ENCODE data around the gene PTGS1. TPM values are rescaled to one million over a fixed set of nuclear protein-coding genes. Genes with fewer than 3 reads are reported as not detected.

PTGS1 gene
- total and polyA plus RNA-seq, 9 of the 15 experiments (the other 6 are each of a cell fraction or from before 2014, with no cell fraction given), result 3.4 to 12.9 (median 5.3) TPM

DNA sequence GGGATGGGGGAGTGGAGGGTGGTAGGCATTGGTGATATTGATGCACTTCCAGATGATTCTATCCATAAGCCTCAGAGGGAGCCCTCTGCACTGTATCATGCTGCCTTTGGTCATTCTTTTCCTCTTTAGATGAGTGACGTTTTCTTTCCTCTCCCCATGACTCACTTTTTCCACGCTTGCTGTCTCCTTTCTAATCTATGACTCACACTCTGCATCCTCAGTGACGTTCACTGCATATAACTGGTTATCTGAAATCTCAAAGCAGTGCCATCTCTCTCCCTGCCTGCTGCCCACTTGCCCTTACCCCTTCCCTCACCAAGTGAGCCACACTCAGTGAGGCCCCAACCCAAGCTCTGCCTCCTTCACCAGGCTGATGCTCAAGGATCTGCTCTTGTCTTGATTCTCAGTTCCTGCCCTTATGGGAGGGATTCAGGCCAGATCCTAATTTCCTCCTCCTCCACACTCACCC lies 31.6 kb downstream of the PTGS1 start (continued):
- TF ChIP-seq, protein P1, sequence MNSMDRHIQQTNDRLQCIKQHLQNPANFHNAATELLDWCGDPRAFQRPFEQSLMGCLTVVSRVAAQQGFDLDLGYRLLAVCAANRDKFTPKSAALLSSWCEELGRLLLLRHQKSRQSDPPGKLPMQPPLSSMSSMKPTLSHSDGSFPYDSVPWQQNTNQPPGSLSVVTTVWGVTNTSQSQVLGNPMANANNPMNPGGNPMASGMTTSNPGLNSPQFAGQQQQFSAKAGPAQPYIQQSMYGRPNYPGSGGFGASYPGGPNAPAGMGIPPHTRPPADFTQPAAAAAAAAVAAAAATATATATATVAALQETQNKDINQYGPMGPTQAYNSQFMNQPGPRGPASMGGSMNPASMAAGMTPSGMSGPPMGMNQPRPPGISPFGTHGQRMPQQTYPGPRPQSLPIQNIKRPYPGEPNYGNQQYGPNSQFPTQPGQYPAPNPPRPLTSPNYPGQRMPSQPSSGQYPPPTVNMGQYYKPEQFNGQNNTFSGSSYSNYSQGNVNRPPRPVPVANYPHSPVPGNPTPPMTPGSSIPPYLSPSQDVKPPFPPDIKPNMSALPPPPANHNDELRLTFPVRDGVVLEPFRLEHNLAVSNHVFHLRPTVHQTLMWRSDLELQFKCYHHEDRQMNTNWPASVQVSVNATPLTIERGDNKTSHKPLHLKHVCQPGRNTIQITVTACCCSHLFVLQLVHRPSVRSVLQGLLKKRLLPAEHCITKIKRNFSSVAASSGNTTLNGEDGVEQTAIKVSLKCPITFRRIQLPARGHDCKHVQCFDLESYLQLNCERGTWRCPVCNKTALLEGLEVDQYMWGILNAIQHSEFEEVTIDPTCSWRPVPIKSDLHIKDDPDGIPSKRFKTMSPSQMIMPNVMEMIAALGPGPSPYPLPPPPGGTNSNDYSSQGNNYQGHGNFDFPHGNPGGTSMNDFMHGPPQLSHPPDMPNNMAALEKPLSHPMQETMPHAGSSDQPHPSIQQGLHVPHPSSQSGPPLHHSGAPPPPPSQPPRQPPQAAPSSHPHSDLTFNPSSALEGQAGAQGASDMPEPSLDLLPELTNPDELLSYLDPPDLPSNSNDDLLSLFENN (IDR thresholded peaks at IDR 0.05; ENCODE audit: low read depth in 2 of 2, low read length in 2 of 2), result no peak
- TF ChIP-seq NFXL1 (CRISPR knock-in tag; IDR thresholded peaks at IDR 0.05), result no peak
- TF ChIP-seq, protein P2, sequence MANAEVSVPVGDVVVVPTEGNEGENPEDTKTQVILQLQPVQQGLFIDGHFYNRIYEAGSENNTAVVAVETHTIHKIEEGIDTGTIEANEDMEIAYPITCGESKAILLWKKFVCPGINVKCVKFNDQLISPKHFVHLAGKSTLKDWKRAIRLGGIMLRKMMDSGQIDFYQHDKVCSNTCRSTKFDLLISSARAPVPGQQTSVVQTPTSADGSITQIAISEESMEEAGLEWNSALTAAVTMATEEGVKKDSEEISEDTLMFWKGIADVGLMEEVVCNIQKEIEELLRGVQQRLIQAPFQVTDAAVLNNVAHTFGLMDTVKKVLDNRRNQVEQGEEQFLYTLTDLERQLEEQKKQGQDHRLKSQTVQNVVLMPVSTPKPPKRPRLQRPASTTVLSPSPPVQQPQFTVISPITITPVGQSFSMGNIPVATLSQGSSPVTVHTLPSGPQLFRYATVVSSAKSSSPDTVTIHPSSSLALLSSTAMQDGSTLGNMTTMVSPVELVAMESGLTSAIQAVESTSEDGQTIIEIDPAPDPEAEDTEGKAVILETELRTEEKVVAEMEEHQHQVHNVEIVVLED (CRISPR knock-in tag; IDR thresholded peaks at IDR 0.05), result no peak
- no peak for TF ChIP-seq ZNF699 (CRISPR knock-in tag; IDR thresholded peaks at IDR 0.05; ENCODE audit: insufficient replicate concordance)
- no peak for TF ChIP-seq SIN3B (IDR thresholded peaks at IDR 0.05; ENCODE audit: low read depth)
- no peak for TF ChIP-seq SETDB1 (IDR thresholded peaks at IDR 0.05; ENCODE audit: low read length)
- no peak for TF ChIP-seq GABPB2 (CRISPR knock-in tag; conservative IDR thresholded peaks at IDR 0.05)
- TF ChIP-seq, protein P3, sequence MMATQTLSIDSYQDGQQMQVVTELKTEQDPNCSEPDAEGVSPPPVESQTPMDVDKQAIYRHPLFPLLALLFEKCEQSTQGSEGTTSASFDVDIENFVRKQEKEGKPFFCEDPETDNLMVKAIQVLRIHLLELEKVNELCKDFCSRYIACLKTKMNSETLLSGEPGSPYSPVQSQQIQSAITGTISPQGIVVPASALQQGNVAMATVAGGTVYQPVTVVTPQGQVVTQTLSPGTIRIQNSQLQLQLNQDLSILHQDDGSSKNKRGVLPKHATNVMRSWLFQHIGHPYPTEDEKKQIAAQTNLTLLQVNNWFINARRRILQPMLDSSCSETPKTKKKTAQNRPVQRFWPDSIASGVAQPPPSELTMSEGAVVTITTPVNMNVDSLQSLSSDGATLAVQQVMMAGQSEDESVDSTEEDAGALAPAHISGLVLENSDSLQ (IDR thresholded peaks at IDR 0.05), result peak; percentile 89
- TF ChIP-seq DACH1 (IDR thresholded peaks at IDR 0.05; ENCODE audit: partially characterized antibody), result no peak
- no peak for TF ChIP-seq PCBP2 (IDR thresholded peaks at IDR 0.05; ENCODE audit: low read depth, low read length, poor library complexity, severe bottlenecking)
- TF ChIP-seq SMAD2 (IDR thresholded peaks at IDR 0.05; ENCODE audit: low read depth, low read length), result no peak
- no peak for TF ChIP-seq ZNF184 (CRISPR knock-in tag; IDR thresholded peaks at IDR 0.05)
- TF ChIP-seq, protein P4, sequence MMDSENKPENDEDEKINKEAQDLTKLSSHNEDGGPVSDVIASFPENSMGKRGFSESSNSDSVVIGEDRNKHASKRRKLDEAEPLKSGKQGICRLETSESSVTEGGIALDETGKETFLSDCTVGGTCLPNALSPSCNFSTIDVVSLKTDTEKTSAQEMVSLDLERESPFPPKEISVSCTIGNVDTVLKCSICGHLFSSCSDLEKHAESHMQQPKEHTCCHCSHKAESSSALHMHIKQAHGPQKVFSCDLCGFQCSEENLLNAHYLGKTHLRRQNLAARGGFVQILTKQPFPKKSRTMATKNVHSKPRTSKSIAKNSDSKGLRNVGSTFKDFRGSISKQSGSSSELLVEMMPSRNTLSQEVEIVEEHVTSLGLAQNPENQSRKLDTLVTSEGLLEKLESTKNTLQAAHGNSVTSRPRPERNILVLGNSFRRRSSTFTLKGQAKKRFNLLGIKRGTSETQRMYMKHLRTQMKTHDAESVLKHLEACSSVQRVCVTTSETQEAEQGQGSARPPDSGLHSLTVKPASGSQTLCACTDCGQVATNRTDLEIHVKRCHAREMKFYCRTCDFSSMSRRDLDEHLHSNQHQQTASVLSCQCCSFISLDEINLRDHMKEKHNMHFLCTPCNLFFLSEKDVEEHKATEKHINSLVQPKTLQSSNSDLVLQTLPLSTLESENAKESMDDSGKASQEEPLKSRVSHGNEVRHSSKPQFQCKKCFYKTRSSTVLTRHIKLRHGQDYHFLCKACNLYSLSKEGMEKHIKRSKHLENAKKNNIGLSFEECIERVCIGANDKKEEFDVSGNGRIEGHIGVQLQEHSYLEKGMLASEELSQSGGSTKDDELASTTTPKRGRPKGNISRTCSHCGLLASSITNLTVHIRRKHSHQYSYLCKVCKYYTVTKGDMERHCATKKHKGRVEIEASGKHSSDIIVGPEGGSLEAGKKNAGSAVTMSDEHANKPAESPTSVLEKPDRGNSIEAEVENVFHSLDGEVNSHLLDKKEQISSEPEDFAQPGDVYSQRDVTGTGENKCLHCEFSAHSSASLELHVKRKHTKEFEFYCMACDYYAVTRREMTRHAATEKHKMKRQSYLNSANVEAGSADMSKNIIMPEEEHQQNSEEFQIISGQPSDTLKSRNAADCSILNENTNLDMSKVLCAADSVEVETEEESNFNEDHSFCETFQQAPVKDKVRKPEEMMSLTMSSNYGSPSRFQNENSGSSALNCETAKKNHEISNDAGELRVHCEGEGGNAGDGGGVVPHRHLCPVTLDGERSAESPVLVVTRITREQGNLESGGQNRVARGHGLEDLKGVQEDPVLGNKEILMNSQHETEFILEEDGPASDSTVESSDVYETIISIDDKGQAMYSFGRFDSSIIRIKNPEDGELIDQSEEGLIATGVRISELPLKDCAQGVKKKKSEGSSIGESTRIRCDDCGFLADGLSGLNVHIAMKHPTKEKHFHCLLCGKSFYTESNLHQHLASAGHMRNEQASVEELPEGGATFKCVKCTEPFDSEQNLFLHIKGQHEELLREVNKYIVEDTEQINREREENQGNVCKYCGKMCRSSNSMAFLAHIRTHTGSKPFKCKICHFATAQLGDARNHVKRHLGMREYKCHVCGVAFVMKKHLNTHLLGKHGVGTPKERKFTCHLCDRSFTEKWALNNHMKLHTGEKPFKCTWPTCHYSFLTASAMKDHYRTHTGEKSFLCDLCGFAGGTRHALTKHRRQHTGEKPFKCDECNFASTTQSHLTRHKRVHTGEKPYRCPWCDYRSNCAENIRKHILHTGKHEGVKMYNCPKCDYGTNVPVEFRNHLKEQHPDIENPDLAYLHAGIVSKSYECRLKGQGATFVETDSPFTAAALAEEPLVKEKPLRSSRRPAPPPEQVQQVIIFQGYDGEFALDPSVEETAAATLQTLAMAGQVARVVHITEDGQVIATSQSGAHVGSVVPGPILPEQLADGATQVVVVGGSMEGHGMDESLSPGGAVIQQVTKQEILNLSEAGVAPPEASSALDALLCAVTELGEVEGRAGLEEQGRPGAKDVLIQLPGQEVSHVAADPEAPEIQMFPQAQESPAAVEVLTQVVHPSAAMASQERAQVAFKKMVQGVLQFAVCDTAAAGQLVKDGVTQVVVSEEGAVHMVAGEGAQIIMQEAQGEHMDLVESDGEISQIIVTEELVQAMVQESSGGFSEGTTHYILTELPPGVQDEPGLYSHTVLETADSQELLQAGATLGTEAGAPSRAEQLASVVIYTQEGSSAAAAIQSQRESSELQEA (IDR thresholded peaks at IDR 0.05; ENCODE audit: low read depth), result no peak
- no peak for TF ChIP-seq ZBED1 (IDR thresholded peaks at IDR 0.05)
- no peak for TF ChIP-seq PTRF (tag; IDR thresholded peaks at IDR 0.05)
